ENCODE measurements around the gene SOS1. TPM values are rescaled to one million over a fixed set of nuclear protein-coding genes. Genes with fewer than 3 reads are reported as not detected.
"Not testable (repeated sequence)": the region's sequence is repeated elsewhere in the genome, so short reads cannot be mapped to it uniquely, and the experiment has no call there.

The SOS1 gene
- total RNA-seq, 1 donor from 2014 or later = 5.8 TPM

GRCh38 chr2:38975042-38975441 lies 145.8 kb downstream of the SOS1 start:
- no peak for DNase-seq (ENCODE audit: low read depth in 2 of 2)

GRCh38 chr2:38973266-38973665 lies 147.6 kb downstream of the SOS1 start:
- DNase-seq (ENCODE audit: low read depth in 2 of 2) = no peak

GRCh38 chr2:38971377-38971776 lies 149.5 kb downstream of the SOS1 start:
- DNase-seq (ENCODE audit: low read depth in 2 of 2) = no peak

- DNase-seq (ENCODE audit: low read depth in 2 of 2) = no peak
Observed at GRCh38 chr2:38968021-38968420, 152.8 kb downstream of the SOS1 start.

- DNase-seq (ENCODE audit: low read depth in 2 of 2) = peak in 1 of 2 donors; percentile 3
Observed at GRCh38 chr2:38966678-38967077, 154.2 kb downstream of the SOS1 start.

- DNase-seq (ENCODE audit: low read depth in 2 of 2) = no peak
Observed at GRCh38 chr2:38966006-38966405, 154.8 kb downstream of the SOS1 start.

GRCh38 chr2:38960609-38961320 lies 160.1 kb downstream of the SOS1 start:
- no peak for DNase-seq (ENCODE audit: low read depth in 2 of 2)

- DNase-seq (ENCODE audit: low read depth in 2 of 2) = peak; percentile 59 to 93
Observed at GRCh38 chr2:38959938-38960608, 160.8 kb downstream of the SOS1 start.

- no peak for DNase-seq (ENCODE audit: low read depth in 2 of 2)
Observed at GRCh38 chr2:38959466-38959865, 161.4 kb downstream of the SOS1 start.

GRCh38 chr2:38957972-38958371 lies 162.9 kb downstream of the SOS1 start:
- DNase-seq (ENCODE audit: low read depth in 2 of 2) = no peak

- DNase-seq (ENCODE audit: low read depth in 2 of 2) = no peak
Observed at GRCh38 chr2:38951766-38952165, 169.1 kb downstream of the SOS1 start.

- no peak for DNase-seq (ENCODE audit: low read depth in 2 of 2)
Observed at GRCh38 chr2:38948995-38949394, 171.9 kb downstream of the SOS1 start.

GRCh38 chr2:38948387-38948882 lies 172.4 kb downstream of the SOS1 start:
- DNase-seq (ENCODE audit: low read depth in 2 of 2) = no peak

GRCh38 chr2:38947241-38948239 lies 173.3 kb downstream of the SOS1 start:
- peak; percentile 65 to 85 for DNase-seq (ENCODE audit: low read depth in 2 of 2)

- DNase-seq (ENCODE audit: low read depth in 2 of 2) = no peak
Observed at GRCh38 chr2:38945911-38946310, 174.9 kb downstream of the SOS1 start.

GRCh38 chr2:38945372-38945771 lies 175.5 kb downstream of the SOS1 start:
- no peak for DNase-seq (ENCODE audit: low read depth in 2 of 2)

GRCh38 chr2:38943784-38944183 lies 177.1 kb downstream of the SOS1 start:
- DNase-seq (ENCODE audit: low read depth in 2 of 2) = no peak

- no peak for DNase-seq (ENCODE audit: low read depth in 2 of 2)
Observed at GRCh38 chr2:38940746-38941145, 180.1 kb downstream of the SOS1 start.

GRCh38 chr2:38937548-38937947 lies 183.3 kb downstream of the SOS1 start:
- DNase-seq (ENCODE audit: low read depth in 2 of 2) = no peak

GRCh38 chr2:38936516-38936915 lies 184.3 kb downstream of the SOS1 start:
- not testable (repeated sequence) for DNase-seq (ENCODE audit: low read depth in 2 of 2)

- no peak for DNase-seq (ENCODE audit: low read depth in 2 of 2)
Observed at GRCh38 chr2:38935568-38936172, 185.2 kb downstream of the SOS1 start.

Data from dermis microvascular lymphatic vessel endothelial cell (primary cell).